Thoracic aorta (tissue), 2 donors: ENCODE measurements around the gene ARFRP1. TPM values are rescaled to one million over a fixed set of nuclear protein-coding genes. Genes with fewer than 3 reads are reported as not detected.
"Not testable (repeated sequence)": the region's sequence is repeated elsewhere in the genome, so short reads cannot be mapped to it uniquely, and the experiment has no call there.

Experiments used
- ATAC-seq: fragments of 150-250 bp; one replicate; pipeline ENCODE4 v1.8.0; 2017; ENCODE audit warnings: low read depth; ENCODE audit not compliant: insufficient number of reproducible peaks, low FRiP score
- DNase-seq: peaks from one replicate; pipeline ENCODE4 v3.0.0-alpha.2; 2020; ENCODE audit warnings: low spot score
- H3K27ac ChIP-seq, 2 donors: fragments of 200-600 bp; sonication (generic); 1 replicate in 1 of 2; 2 replicates in 1 of 2; pipeline ENCODE4 v1.5.1; 2016; ENCODE audit warnings: mild to moderate bottlenecking in 2 of 2, moderate library complexity in 2 of 2
- H3K27me3 ChIP-seq: fragments of 200-600 bp; sonication (generic); replicated peaks from 2 replicates; pipeline ENCODE4 v1.6.0; 2016; ENCODE audit warnings: mild to moderate bottlenecking; ENCODE audit not compliant: insufficient read depth
- H3K36me3 ChIP-seq: fragments of 200-600 bp; sonication (generic); one replicate; pipeline ENCODE4 v1.5.1; 2016
- H3K4me1 ChIP-seq, 2 donors: fragments of 200-600 bp; sonication (generic); 1 replicate in 1 of 2; 2 replicates in 1 of 2; pipeline versions ENCODE4 v1.5.1 to v1.6.0; 2016; ENCODE audit warnings: low read depth in 2 of 2, mild to moderate bottlenecking in 1 of 2; ENCODE audit not compliant: control insufficient read depth in 1 of 2
- H3K4me3 ChIP-seq: fragments of 200-600 bp; sonication (generic); 2 replicates; pipeline ENCODE4 v1.5.1; 2016; ENCODE audit warnings: mild to moderate bottlenecking
- H3K9me3 ChIP-seq: fragments of 200-600 bp; sonication (generic); 2 replicates; pipeline ENCODE4 v1.5.1; 2016
- CTCF ChIP-seq: fragments of 200-600 bp; sonication (generic); IDR thresholded peaks from one replicate; pipeline ENCODE4 v1.5.1; 2019; ENCODE audit warnings: antibody characterized with exemption
- total RNA-seq, 2 donors: library from RNA; depleted of rRNA; stranded (reverse); fragments of >200 nt; gene quantifications; one replicate each; pipeline versions ENCODE4 v1.1.0 to v1.2.3, GENCODE V29; 2016

ARFRP1 gene
- total RNA-seq, 2 donors from 2014 or later, result 56.4 to 57.8 TPM

GRCh38 chr20:63651942-63652191, 55.9 kb downstream of the ARFRP1 start:
- Histone ChIP-seq H3K36me3 (no peaks in the 10 kb centered on the region), H3K27me3 (no peaks in the 10 kb centered on the region), H3K4me1 (peaks cover 11 to 29% of the 10 kb centered on the region in 2 donors), H3K4me3 (peak overlapping the region; percentile 76), H3K27ac (no peak overlapping the region), H3K9me3 (no peaks in the 10 kb centered on the region)
- no peak for DNase-seq
- ATAC-seq, result no peak
- no peak for TF ChIP-seq CTCF

- not testable (repeated sequence) for H3K36me3 ChIP-seq
Observed at GRCh38 chr20:63650486-63650885, 57.3 kb downstream of the ARFRP1 start.

DNA sequence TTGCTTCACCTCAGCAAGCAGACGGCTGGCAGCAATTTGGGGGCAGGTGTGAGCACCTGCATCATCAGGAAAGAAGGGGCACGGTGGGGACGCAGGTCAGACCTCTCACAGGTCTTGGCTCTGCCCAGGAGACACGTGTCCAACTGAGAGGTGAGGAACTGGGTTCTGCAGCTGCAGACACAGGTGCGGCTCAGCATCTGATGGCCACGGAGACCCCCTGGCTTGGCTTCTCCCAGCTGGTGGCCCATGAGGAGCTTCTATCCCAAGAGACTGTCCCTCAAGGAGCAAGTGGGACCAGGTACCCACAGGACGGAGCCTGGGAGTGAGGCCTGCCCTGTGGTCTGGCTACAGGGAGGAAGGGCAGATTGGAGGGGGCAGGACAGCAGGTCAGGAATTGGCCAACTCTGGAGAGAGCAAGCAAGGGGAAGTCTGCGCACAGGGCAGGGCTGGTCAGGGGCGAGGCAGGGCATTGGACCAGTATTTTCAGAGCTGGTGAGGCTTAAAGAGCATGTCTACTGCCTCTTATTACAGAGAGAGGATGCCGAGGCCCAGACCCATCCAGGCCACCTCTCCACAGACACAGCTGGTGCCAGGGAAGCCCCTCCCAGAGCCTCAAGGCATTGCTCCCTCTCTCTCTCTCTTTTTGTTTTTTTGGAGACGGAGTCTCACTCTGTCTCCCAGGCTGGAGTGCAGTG, 58.7 kb downstream of the ARFRP1 start:
- H3K4me3 ChIP-seq, result no peak overlapping the region
- DNase-seq (no peak), ATAC-seq (no peak)
- no peak for TF ChIP-seq CTCF
- no peak overlapping the region for H3K27ac ChIP-seq
- H3K27me3 ChIP-seq, result no peaks in the 10 kb centered on the region
- H3K36me3 ChIP-seq, result no peaks in the 10 kb centered on the region
- no peaks in the 10 kb centered on the region for H3K9me3 ChIP-seq
- peaks cover 11 to 25% of the 10 kb centered on the region in 2 donors for H3K4me1 ChIP-seq

More at GRCh38 chr20:63650486-63650885, 57.3 kb downstream of the ARFRP1 start:
- H3K27me3 ChIP-seq, H3K4me3 ChIP-seq, DNase-seq, H3K9me3 ChIP-seq, ATAC-seq, H3K27ac ChIP-seq: not testable (repeated sequence)
- peaks cover 11 to 28% of the 10 kb centered on the region in 2 donors for H3K4me1 ChIP-seq

Other genes starting within 250 kb of the ARFRP1 start
- not detected for gene KCNQ2, start 235.3 kb downstream of the ARFRP1 start, total RNA-seq
- 1 to 10 TPM in 1 of 2 donors, not detected in 1; 2.4 TPM for gene EEF1A2, start 208.9 kb downstream of the ARFRP1 start, total RNA-seq
- gene PPDPF, start 187.2 kb downstream of the ARFRP1 start, total RNA-seq, result 100 to 1,000 TPM; 105 to 197 TPM
- under 1 TPM in 1 of 2 donors, not detected in 1; 0.56 TPM for gene PTK6, start 170.6 kb downstream of the ARFRP1 start, total RNA-seq
- gene SRMS, start 160.2 kb downstream of the ARFRP1 start, total RNA-seq, result not detected
- gene FNDC11, start 153.8 kb downstream of the ARFRP1 start, total RNA-seq, result under 1 TPM in 1 of 2 donors, not detected in 1; 0.54 TPM
- 10 to 100 TPM; 45.2 to 50.3 TPM for gene HELZ2, start 133.7 kb downstream of the ARFRP1 start, total RNA-seq
- gene GMEB2, start 80.9 kb downstream of the ARFRP1 start, total RNA-seq, result 10 to 100 TPM; 10.0 to 14.7 TPM
- 10 to 100 TPM; 14.4 to 17.8 TPM for gene STMN3, start 54.6 kb downstream of the ARFRP1 start, total RNA-seq
- gene RTEL1, start 49.7 kb downstream of the ARFRP1 start, total RNA-seq, result 100 to 1,000 TPM in 1 of 2 donors, 10 to 100 TPM in 1; 37.8 to 114 TPM
- 10 to 100 TPM; 32.9 to 98.9 TPM for gene TNFRSF6B, start 11.3 kb downstream of the ARFRP1 start, total RNA-seq
- 10 to 100 TPM; 32.6 to 41.1 TPM for gene ZGPAT, start 63 bp upstream of the ARFRP1 start, total RNA-seq
- 10 to 100 TPM; 15.6 to 26.5 TPM for gene LIME1, start 28.7 kb upstream of the ARFRP1 start, total RNA-seq
- gene SLC2A4RG, start 31.8 kb upstream of the ARFRP1 start, total RNA-seq, result 100 to 1,000 TPM in 1 of 2 donors, 10 to 100 TPM in 1; 36.2 to 103 TPM
- 1 to 10 TPM; 9.3 to 9.9 TPM for gene ZBTB46, start 123.3 kb upstream of the ARFRP1 start, total RNA-seq
- gene ABHD16B, start 153.5 kb upstream of the ARFRP1 start, total RNA-seq, result not detected
- 100 to 1,000 TPM; 106 to 159 TPM for gene TPD52L2, start 157.3 kb upstream of the ARFRP1 start, total RNA-seq
- 10 to 100 TPM; 48.5 to 61.2 TPM for gene DNAJC5, start 187.2 kb upstream of the ARFRP1 start, total RNA-seq
- gene UCKL1, start 248.4 kb upstream of the ARFRP1 start, total RNA-seq, result 10 to 100 TPM; 27.3 to 40.5 TPM